MM.1S (cell line): Measurements from ENCODE around the gene SNRK.
A peak's percentile ranks its signal among the peaks of the same experiment; 100 is the strongest.

Experiments
- DNase-seq: peaks from one replicate; pipeline ENCODE4 v3.0.0-alpha.2; 2015
- H2AFZ ChIP-seq: fragments of 300-600 bp; sonication (generic); 2 replicates; pipeline ENCODE4 v1.6.0; 2016; ENCODE audit warnings: antibody characterized with exemption, low read length
- H3F3A ChIP-seq: fragments of 300-600 bp; sonication (generic); 2 replicates; pipeline ENCODE4 v1.6.1; 2016; ENCODE audit warnings: mild to moderate bottlenecking, antibody characterized with exemption, low read length, moderate library complexity, mixed read lengths; ENCODE audit not compliant: insufficient read depth
- H3K27ac ChIP-seq: fragments of 300-600 bp; sonication (generic); 2 replicates; pipeline ENCODE4 v1.5.1; 2016; ENCODE audit warnings: mild to moderate bottlenecking, low read length
- H3K27me3 ChIP-seq: fragments of 300-600 bp; sonication (generic); replicated peaks from 2 replicates; pipeline ENCODE4 v1.6.0; 2016; ENCODE audit warnings: low read length; ENCODE audit not compliant: insufficient read depth
- H3K36me3 ChIP-seq: fragments of 300-600 bp; sonication (generic); replicated peaks from 2 replicates; pipeline ENCODE4 v1.6.1; 2016; ENCODE audit warnings: mild to moderate bottlenecking, low read length, mixed read lengths; ENCODE audit not compliant: insufficient read depth
- H3K4me1 ChIP-seq: fragments of 300-600 bp; sonication (generic); 2 replicates; pipeline ENCODE4 v1.6.1; 2016; ENCODE audit warnings: low read length, mixed read lengths
- H3K4me2 ChIP-seq: fragments of 300-600 bp; sonication (generic); 2 replicates; pipeline ENCODE4 v1.6.0; 2016; ENCODE audit warnings: low read depth, low read length
- H3K4me3 ChIP-seq: fragments of 300-600 bp; sonication (generic); 2 replicates; pipeline ENCODE4 v1.5.1; 2016; ENCODE audit warnings: low read length, mixed read lengths
- H3K79me2 ChIP-seq: fragments of 300-600 bp; sonication (generic); 2 replicates; pipeline ENCODE4 v1.6.1; 2016; ENCODE audit warnings: mixed run types, low read length, mixed read lengths
- H3K9ac ChIP-seq: fragments of 300-600 bp; sonication (generic); 2 replicates; pipeline ENCODE4 v1.6.1; 2016; ENCODE audit warnings: low read length, mixed read lengths
- H3K9me2 ChIP-seq: fragments of 300-600 bp; sonication (generic); replicated peaks from 2 replicates; pipeline ENCODE4 v1.6.1; 2016; ENCODE audit warnings: mild to moderate bottlenecking, low read length, mixed read lengths; ENCODE audit not compliant: insufficient read depth
- H3K9me3 ChIP-seq: fragments of 300-600 bp; sonication (generic); replicated peaks from 2 replicates; pipeline ENCODE4 v1.6.1; 2016; ENCODE audit warnings: mild to moderate bottlenecking, low read length, mixed read lengths; ENCODE audit not compliant: insufficient read depth
- H4K20me1 ChIP-seq: fragments of 300-600 bp; sonication (generic); 2 replicates; pipeline ENCODE4 v1.6.1; 2016; ENCODE audit warnings: mild to moderate bottlenecking, low read length, moderate library complexity, mixed read lengths; ENCODE audit not compliant: insufficient read depth
- CTCF ChIP-seq: fragments of 300-600 bp; sonication (generic); IDR thresholded peaks from 2 replicates; pipeline ENCODE4 v1.5.1; 2016; ENCODE audit warnings: antibody characterized with exemption, low read length, mixed read lengths
- EZH2 ChIP-seq: fragments of 300-600 bp; sonication (generic); optimal IDR thresholded peaks from 2 replicates; pipeline ENCODE3; 2017; ENCODE audit warnings: low read depth, mild to moderate bottlenecking, antibody characterized with exemption, low read length, mixed read lengths
- EZH2phosphoT487 ChIP-seq: fragments of 300-600 bp; sonication (generic); IDR thresholded peaks from 2 replicates; pipeline ENCODE4 v1.6.1; 2018; ENCODE audit warnings: antibody characterized with exemption, low read length

SNRK gene

GRCh38 chr3:43345246-43345645 lies 58.9 kb downstream of the SNRK start:
- Histone ChIP-seq H3K36me3 (peaks cover 36% of the 10 kb centered on the region), H3K9me3 (no peaks in the 10 kb centered on the region), H3K4me1 (no peaks in the 10 kb centered on the region)

GRCh38 chr3:43345877-43346276 lies 59.5 kb downstream of the SNRK start:
- no peak for DNase-seq
- Histone ChIP-seq H3K4me1 (no peaks in the 10 kb centered on the region), H3K9ac (no peak overlapping the region), H3K4me3 (no peak overlapping the region), H2AFZ (no peak overlapping the region), H3K9me3 (no peaks in the 10 kb centered on the region), H3K9me2 (no peaks in the 10 kb centered on the region), H4K20me1 (no peaks in the 10 kb centered on the region), H3F3A (no peaks in the 10 kb centered on the region), H3K27ac (no peak overlapping the region), H3K79me2 (no peaks in the 10 kb centered on the region), H3K27me3 (no peaks in the 10 kb centered on the region), H3K4me2 (no peak overlapping the region), H3K36me3 (peaks cover 39% of the 10 kb centered on the region)
- TF ChIP-seq CTCF: no peak
- no peak for TF ChIP-seq EZH2
- no peak for TF ChIP-seq EZH2phosphoT487

More at GRCh38 chr3:43345246-43345645, 58.9 kb downstream of the SNRK start:
- no peak overlapping the region for H3K9ac ChIP-seq
- TF ChIP-seq CTCF (no peak), EZH2 (no peak), EZH2phosphoT487 (no peak)
- no peaks in the 10 kb centered on the region for H3F3A ChIP-seq
- H3K27ac ChIP-seq: no peak overlapping the region
- H3K79me2 ChIP-seq: 0 out of 2 replicates have a peak, but pooled peaks cover 1% of the 10 kb centered on the region
- DNase-seq: no peak
- no peaks in the 10 kb centered on the region for H4K20me1 ChIP-seq
- H3K27me3 ChIP-seq: no peaks in the 10 kb centered on the region
- H2AFZ ChIP-seq: no peak overlapping the region
- H3K4me3 ChIP-seq: no peak overlapping the region
- H3K9me2 ChIP-seq: no peaks in the 10 kb centered on the region
- no peak overlapping the region for H3K4me2 ChIP-seq

GRCh38 chr3:43346978-43347749 lies 60.8 kb downstream of the SNRK start:
- H3K9me2 ChIP-seq: no peaks in the 10 kb centered on the region
- H3K4me1 ChIP-seq: no peaks in the 10 kb centered on the region
- H3K27ac ChIP-seq: no peak overlapping the region
- no peaks in the 10 kb centered on the region for H3K9me3 ChIP-seq
- no peaks in the 10 kb centered on the region for H3F3A ChIP-seq
- no peak for TF ChIP-seq CTCF
- TF ChIP-seq EZH2phosphoT487: no peak
- TF ChIP-seq EZH2: no peak
- H3K9ac ChIP-seq: no peak overlapping the region
- no peaks in the 10 kb centered on the region for H4K20me1 ChIP-seq
- H2AFZ ChIP-seq: no peak overlapping the region
- no peak overlapping the region for H3K4me2 ChIP-seq
- no peaks in the 10 kb centered on the region for H3K27me3 ChIP-seq
- no peak overlapping the region for H3K4me3 ChIP-seq
- H3K36me3 ChIP-seq: peaks cover 38% of the 10 kb centered on the region
- peak; percentile 22 for DNase-seq
- H3K79me2 ChIP-seq: no peaks in the 10 kb centered on the region
